GM19193 (cell line): ENCODE results near the gene AP4S1.
A peak's percentile ranks its signal among the peaks of the same experiment; 100 is the strongest.

Experiments
- POLR2A ChIP-seq: IDR thresholded peaks from 4 replicates; pipeline ENCODE4 v1.6.1; 2011; ENCODE audit not compliant: insufficient read depth, insufficient read length; ENCODE audit errors: extremely low read depth

Gene AP4S1

DNA sequence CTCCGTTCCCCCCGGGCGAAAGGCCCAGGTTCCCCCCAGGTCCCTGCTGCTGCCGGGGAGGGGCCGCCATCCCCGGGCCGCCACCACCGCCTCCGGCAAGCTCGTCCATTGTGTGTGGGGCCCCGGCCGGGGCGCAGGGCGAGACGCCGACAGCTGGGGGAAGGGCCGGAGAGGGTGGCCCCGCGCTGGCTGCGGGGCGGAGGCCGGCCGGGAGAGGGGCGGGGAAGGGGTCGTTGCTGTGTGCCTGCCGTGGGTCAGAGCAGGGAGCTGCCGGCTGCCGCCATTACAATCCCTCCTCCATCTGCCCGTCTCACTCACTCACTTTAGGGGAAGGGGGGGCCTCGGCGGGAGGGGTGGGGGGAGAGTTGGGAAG lies 614 bp downstream of the AP4S1 start, which contains the start of gene STRN3:
Gene STRN3, minus strand, starts transcription at position 303 of the 373 bp plus-strand sequence. Its CDS starts 194 bp downstream, at position 109.
- TF ChIP-seq POLR2A: no peak

- TF ChIP-seq POLR2A: peak; percentile 86
These were observed 1.2 kb downstream of the AP4S1 start for GRCh38 chr14:31026450-31027235.

- no peak for TF ChIP-seq POLR2A
These were observed 2.4 kb downstream of the AP4S1 start for GRCh38 chr14:31027847-31028246.

GRCh38 chr14:31029016-31029970 lies 3.8 kb downstream of the AP4S1 start:
- TF ChIP-seq POLR2A: no peak

DNA sequence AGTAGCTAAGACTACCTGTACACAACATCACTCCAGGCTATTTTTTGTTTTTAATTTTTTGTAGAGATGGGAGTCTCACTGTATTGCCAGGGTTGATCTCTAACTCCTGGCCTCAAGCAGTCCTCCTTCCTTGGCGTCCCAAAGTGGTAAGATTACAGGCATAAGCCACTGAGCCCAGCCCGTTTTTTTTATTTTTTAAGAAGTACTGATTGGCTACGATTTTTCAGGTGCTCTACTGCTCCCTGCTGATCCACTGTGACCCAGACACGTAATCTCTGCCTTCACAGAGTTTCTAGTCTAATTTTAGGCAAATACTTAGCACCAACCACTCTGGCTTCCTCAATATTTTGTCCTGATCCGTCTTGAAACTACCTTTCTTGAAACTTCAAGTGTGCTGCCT lies 5.0 kb downstream of the AP4S1 start:
- no peak for TF ChIP-seq POLR2A

DNA sequence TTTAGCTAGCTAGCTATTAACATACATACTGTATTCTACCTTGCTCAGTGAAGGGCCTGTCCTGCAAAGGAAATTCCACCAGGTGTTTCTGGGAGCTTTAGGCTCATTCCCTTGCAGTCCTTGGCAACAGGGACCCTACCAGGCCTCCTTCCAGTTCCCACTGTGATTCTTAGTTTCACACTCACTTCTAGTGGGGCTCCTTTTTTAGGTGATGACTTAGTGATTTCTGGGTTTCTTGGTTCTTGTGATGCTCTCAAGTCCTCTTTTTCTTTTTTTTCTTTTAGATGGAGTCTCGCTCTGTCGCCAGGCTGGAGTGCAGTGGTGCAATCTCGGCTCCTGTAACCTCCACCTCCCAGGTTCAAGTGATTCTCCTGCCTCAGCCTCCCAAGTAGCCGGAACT lies 11.1 kb downstream of the AP4S1 start:
- no peak for TF ChIP-seq POLR2A

- TF ChIP-seq POLR2A: no peak
These were observed 12.3 kb downstream of the AP4S1 start for GRCh38 chr14:31037709-31038221.

DNA sequence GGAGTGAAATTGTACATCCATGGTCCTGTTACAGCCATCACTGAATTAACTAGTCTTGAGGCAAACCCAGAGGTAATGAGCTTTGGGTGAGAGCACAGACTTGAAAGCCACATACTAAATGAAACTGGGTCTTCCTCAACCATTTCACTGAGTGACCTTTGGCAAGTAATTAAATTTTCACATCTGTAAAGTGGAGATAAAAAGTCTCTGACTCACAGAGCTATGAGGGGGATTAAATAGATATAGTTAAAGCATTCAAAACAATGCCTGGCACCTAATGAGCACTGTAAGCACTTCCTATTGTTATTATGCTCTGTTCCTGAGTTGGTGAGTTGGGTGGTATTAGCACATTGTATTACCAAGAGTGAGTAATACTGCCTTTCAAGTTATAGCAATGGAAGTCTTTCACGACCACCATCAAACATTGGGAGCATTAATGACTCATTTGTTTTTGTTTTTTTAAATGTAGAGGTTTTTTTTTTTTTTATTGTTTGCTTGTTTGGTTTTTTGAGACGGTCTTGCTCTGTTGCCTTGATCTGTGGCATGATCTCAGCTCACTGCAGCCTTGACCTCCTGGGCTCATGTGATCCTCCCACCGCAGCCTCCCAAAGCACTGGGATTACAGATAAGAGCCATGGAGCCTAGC lies 13.2 kb downstream of the AP4S1 start:
- TF ChIP-seq POLR2A: no peak

DNA sequence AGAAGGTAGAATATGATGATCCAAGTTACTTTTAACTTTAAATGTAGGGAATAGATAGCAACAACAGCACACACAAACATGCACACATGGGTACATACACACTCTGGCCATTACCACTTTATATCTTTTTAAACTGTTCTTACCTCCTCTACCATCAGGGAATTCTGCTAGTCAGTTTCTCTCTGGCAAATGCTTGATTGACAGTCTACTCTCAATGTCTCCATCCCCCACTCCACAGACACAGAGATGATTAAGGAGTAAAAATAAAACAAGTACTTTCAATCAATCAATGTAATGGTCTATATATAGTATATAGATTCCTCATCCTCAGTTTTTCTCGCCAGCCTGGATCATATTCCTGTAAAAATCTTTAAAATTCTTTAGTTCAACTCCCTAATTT lies 16.9 kb downstream of the AP4S1 start:
- TF ChIP-seq POLR2A: no peak

DNA sequence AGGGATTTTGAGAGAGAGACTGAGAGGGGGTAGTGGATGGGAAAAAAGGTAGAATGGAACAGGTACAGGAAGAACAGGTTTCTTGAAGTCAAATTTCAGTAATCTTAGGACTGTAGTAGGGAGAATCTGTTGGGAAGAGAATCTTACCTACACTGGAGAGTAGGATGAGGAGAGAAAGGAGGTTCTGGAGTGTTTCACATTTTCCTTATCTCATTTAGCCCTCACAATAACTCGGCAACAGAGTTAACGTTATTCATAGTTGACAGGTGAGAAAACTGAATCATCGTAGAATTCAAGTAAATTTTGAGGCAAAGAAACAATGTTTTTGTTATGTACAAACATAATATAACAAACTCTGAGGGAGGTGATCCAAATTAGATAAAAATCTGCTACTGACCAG lies 17.9 kb downstream of the AP4S1 start:
- TF ChIP-seq POLR2A: no peak

DNA sequence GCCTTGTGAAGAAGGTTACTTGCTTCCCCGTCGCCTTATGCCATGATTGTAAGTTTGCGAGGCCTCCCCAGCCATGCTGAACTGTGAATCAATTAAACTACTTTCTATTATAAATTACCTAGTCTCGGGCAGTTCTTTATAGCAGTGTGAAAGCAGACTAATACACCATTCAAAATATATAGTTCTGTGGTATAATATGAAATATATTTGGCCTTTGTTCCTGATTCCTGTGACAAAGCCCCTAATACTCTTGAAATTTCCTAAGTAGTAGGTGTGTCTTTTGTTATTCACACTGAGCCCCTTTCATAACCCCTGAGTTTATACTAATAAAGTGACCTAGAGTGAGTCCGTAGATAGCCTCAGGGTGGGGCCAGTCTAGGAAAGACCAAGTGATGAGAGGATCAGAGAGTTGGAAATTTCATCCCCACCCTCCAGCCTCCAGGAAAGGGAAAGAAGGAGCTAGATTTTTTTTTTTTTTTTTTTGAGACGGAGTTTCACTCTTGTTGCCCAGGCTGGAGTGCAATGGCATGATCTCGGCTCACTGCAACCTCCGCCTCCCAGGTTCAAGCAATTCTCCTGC lies 20.1 kb downstream of the AP4S1 start:
- TF ChIP-seq POLR2A: no peak

GRCh38 chr14:31047503-31047902 lies 22.1 kb downstream of the AP4S1 start:
- TF ChIP-seq POLR2A: no peak

- no peak for TF ChIP-seq POLR2A
These were observed 25.6 kb downstream of the AP4S1 start for GRCh38 chr14:31051023-31051422.

DNA sequence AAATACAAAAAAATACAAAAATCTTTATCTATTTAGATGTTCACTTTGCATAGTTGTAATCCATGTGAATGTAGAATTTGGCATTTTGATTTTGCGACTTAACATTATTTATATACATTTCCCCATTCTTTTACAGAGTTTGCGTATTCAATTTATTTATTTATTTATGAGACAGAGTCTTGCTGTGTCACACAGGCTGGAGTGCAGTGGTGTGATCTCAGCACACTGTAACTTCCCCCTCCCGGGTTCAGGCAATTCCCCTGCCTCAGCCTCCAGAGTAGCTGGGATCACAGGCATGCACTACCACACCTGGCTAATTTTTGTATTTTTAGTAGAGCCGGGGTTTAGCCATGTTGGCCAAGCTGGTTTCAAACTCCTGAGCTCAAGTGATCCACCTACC lies 26.1 kb downstream of the AP4S1 start:
- no peak for TF ChIP-seq POLR2A

GRCh38 chr14:31057035-31057434 lies 31.6 kb downstream of the AP4S1 start:
- no peak for TF ChIP-seq POLR2A
